ENCODE measurements around the gene KIRREL1. TPM values are rescaled to one million over a fixed set of nuclear protein-coding genes. Genes with fewer than 3 reads are reported as not detected.

The KIRREL1 gene
- total RNA-seq, 1 donor from 2014 or later = not detected

GRCh38 chr1:158054721-158055120, 61.3 kb downstream of the KIRREL1 start:
- Mint-ChIP-seq H3K4me1 (ENCODE audit: low read depth) (no peaks in the 10 kb centered on the region), H3K9me3 (no peaks in the 10 kb centered on the region), H3K4me3 (ENCODE audit: low read depth) (no peak overlapping the region), H3K27me3 (ENCODE audit: low read depth) (no peaks in the 10 kb centered on the region), H3K36me3 (ENCODE audit: low read depth) (no peaks in the 10 kb centered on the region), H3K27ac (no peak overlapping the region)
- intact Hi-C loops (cut with micrococcal nuclease) = no loop called here
- no peak for DNase-seq (ENCODE audit: low spot score)

GRCh38 chr1:158055854-158056253, 62.4 kb downstream of the KIRREL1 start:
- Mint-ChIP-seq H3K27ac (no peak overlapping the region), H3K9me3 (no peaks in the 10 kb centered on the region)
- intact Hi-C loops (cut with micrococcal nuclease) = no loop called here

GRCh38 chr1:158056498-158056897, 63.1 kb downstream of the KIRREL1 start:
- Mint-ChIP-seq H3K9me3 (no peaks in the 10 kb centered on the region), H3K4me1 (ENCODE audit: low read depth) (no peaks in the 10 kb centered on the region), H3K36me3 (ENCODE audit: low read depth) (no peaks in the 10 kb centered on the region), H3K27ac (no peak overlapping the region), H3K27me3 (ENCODE audit: low read depth) (no peaks in the 10 kb centered on the region), H3K4me3 (ENCODE audit: low read depth) (no peak overlapping the region)
- intact Hi-C loops (cut with micrococcal nuclease) = no loop called here
- DNase-seq (ENCODE audit: low spot score) = no peak

More at GRCh38 chr1:158055854-158056253, 62.4 kb downstream of the KIRREL1 start:
- H3K27me3 Mint-ChIP-seq (ENCODE audit: low read depth) = no peaks in the 10 kb centered on the region
- H3K4me3 Mint-ChIP-seq (ENCODE audit: low read depth) = no peak overlapping the region
- H3K36me3 Mint-ChIP-seq (ENCODE audit: low read depth) = no peaks in the 10 kb centered on the region
- no peak for DNase-seq (ENCODE audit: low spot score)
- H3K4me1 Mint-ChIP-seq (ENCODE audit: low read depth) = no peaks in the 10 kb centered on the region

- Mint-ChIP-seq H3K4me1 (ENCODE audit: low read depth) (no peaks in the 10 kb centered on the region), H3K27ac (no peak overlapping the region), H3K9me3 (no peaks in the 10 kb centered on the region), H3K4me3 (ENCODE audit: low read depth) (no peak overlapping the region), H3K36me3 (ENCODE audit: low read depth) (no peaks in the 10 kb centered on the region), H3K27me3 (ENCODE audit: low read depth) (no peaks in the 10 kb centered on the region)
- intact Hi-C loops (cut with micrococcal nuclease) = no loop called here
- DNase-seq (ENCODE audit: low spot score) = no peak
These were observed 65.0 kb downstream of the KIRREL1 start for GRCh38 chr1:158058237-158058985.

- H3K27ac Mint-ChIP-seq = no peak overlapping the region
- no peak overlapping the region for H3K4me3 Mint-ChIP-seq (ENCODE audit: low read depth)
- intact Hi-C loops (cut with micrococcal nuclease) = no loop called here
- DNase-seq (ENCODE audit: low spot score) = no peak
- H3K36me3 Mint-ChIP-seq (ENCODE audit: low read depth) = no peaks in the 10 kb centered on the region
- no peaks in the 10 kb centered on the region for H3K27me3 Mint-ChIP-seq (ENCODE audit: low read depth)
- no peaks in the 10 kb centered on the region for H3K4me1 Mint-ChIP-seq (ENCODE audit: low read depth)
- H3K9me3 Mint-ChIP-seq = no peaks in the 10 kb centered on the region
These were observed 66.5 kb downstream of the KIRREL1 start for GRCh38 chr1:158059984-158060383.

- Mint-ChIP-seq H3K36me3 (ENCODE audit: low read depth) (no peaks in the 10 kb centered on the region), H3K4me3 (ENCODE audit: low read depth) (no peak overlapping the region), H3K27me3 (ENCODE audit: low read depth) (peaks cover 3% of the 10 kb centered on the region), H3K4me1 (ENCODE audit: low read depth) (no peaks in the 10 kb centered on the region), H3K27ac (no peak overlapping the region), H3K9me3 (no peaks in the 10 kb centered on the region)
- intact Hi-C loops (cut with micrococcal nuclease) = no loop called here
- no peak for DNase-seq (ENCODE audit: low spot score)
These were observed 68.7 kb downstream of the KIRREL1 start for GRCh38 chr1:158062174-158062573.

- Mint-ChIP-seq H3K36me3 (ENCODE audit: low read depth) (no peaks in the 10 kb centered on the region), H3K4me3 (ENCODE audit: low read depth) (no peak overlapping the region), H3K9me3 (no peaks in the 10 kb centered on the region), H3K27me3 (ENCODE audit: low read depth) (peaks cover 3% of the 10 kb centered on the region), H3K27ac (no peak overlapping the region), H3K4me1 (ENCODE audit: low read depth) (no peaks in the 10 kb centered on the region)
- DNase-seq (ENCODE audit: low spot score) = no peak
- intact Hi-C loops (cut with micrococcal nuclease) = no loop called here
These were observed 74.2 kb downstream of the KIRREL1 start for GRCh38 chr1:158067662-158068061.

GRCh38 chr1:158068918-158069317, 75.5 kb downstream of the KIRREL1 start:
- Mint-ChIP-seq H3K4me3 (ENCODE audit: low read depth) (no peak overlapping the region), H3K27ac (no peak overlapping the region)

GRCh38 chr1:158071138-158071537, 77.7 kb downstream of the KIRREL1 start:
- intact Hi-C loops (cut with micrococcal nuclease) = no loop called here
- peaks cover 2% of the 10 kb centered on the region for H3K27me3 Mint-ChIP-seq (ENCODE audit: low read depth)
- DNase-seq (ENCODE audit: low spot score) = no peak
- H3K9me3 Mint-ChIP-seq = no peaks in the 10 kb centered on the region
- no peak overlapping the region for H3K27ac Mint-ChIP-seq
- no peak overlapping the region for H3K4me3 Mint-ChIP-seq (ENCODE audit: low read depth)
- H3K36me3 Mint-ChIP-seq (ENCODE audit: low read depth) = no peaks in the 10 kb centered on the region
- no peaks in the 10 kb centered on the region for H3K4me1 Mint-ChIP-seq (ENCODE audit: low read depth)

More at GRCh38 chr1:158068918-158069317, 75.5 kb downstream of the KIRREL1 start:
- intact Hi-C loops (cut with micrococcal nuclease) = no loop called here
- Mint-ChIP-seq H3K4me1 (ENCODE audit: low read depth) (no peaks in the 10 kb centered on the region), H3K36me3 (ENCODE audit: low read depth) (no peaks in the 10 kb centered on the region), H3K9me3 (no peaks in the 10 kb centered on the region), H3K27me3 (ENCODE audit: low read depth) (peaks cover 3% of the 10 kb centered on the region)
- DNase-seq (ENCODE audit: low spot score) = no peak

GRCh38 chr1:158075078-158075477, 81.6 kb downstream of the KIRREL1 start:
- no peak for DNase-seq (ENCODE audit: low spot score)
- Mint-ChIP-seq H3K36me3 (ENCODE audit: low read depth) (no peaks in the 10 kb centered on the region), H3K9me3 (no peaks in the 10 kb centered on the region), H3K4me1 (ENCODE audit: low read depth) (no peaks in the 10 kb centered on the region), H3K27me3 (ENCODE audit: low read depth) (no peaks in the 10 kb centered on the region), H3K4me3 (ENCODE audit: low read depth) (no peak overlapping the region), H3K27ac (no peak overlapping the region)
- intact Hi-C loops (cut with micrococcal nuclease) = no loop called here

GRCh38 chr1:158076441-158076840, 83.0 kb downstream of the KIRREL1 start:
- Mint-ChIP-seq H3K36me3 (ENCODE audit: low read depth) (no peaks in the 10 kb centered on the region), H3K27ac (no peak overlapping the region), H3K27me3 (ENCODE audit: low read depth) (no peaks in the 10 kb centered on the region), H3K4me3 (ENCODE audit: low read depth) (no peak overlapping the region), H3K4me1 (ENCODE audit: low read depth) (no peaks in the 10 kb centered on the region), H3K9me3 (no peaks in the 10 kb centered on the region)
- DNase-seq (ENCODE audit: low spot score) = no peak
- intact Hi-C loops (cut with micrococcal nuclease) = no loop called here

- H3K27ac Mint-ChIP-seq = no peak overlapping the region
These were observed 84.2 kb downstream of the KIRREL1 start for GRCh38 chr1:158077411-158078256.

GRCh38 chr1:158078569-158079080, 85.2 kb downstream of the KIRREL1 start:
- intact Hi-C loops (cut with micrococcal nuclease) = no loop called here
- H3K36me3 Mint-ChIP-seq (ENCODE audit: low read depth) = no peaks in the 10 kb centered on the region
- H3K4me1 Mint-ChIP-seq (ENCODE audit: low read depth) = no peaks in the 10 kb centered on the region
- no peak for DNase-seq (ENCODE audit: low spot score)
- no peaks in the 10 kb centered on the region for H3K27me3 Mint-ChIP-seq (ENCODE audit: low read depth)
- H3K27ac Mint-ChIP-seq = no peak overlapping the region
- no peak overlapping the region for H3K4me3 Mint-ChIP-seq (ENCODE audit: low read depth)
- H3K9me3 Mint-ChIP-seq = no peaks in the 10 kb centered on the region

More at GRCh38 chr1:158077411-158078256, 84.2 kb downstream of the KIRREL1 start:
- H3K9me3 Mint-ChIP-seq = no peaks in the 10 kb centered on the region
- no peak for DNase-seq (ENCODE audit: low spot score)
- H3K27me3 Mint-ChIP-seq (ENCODE audit: low read depth) = no peaks in the 10 kb centered on the region
- H3K4me3 Mint-ChIP-seq (ENCODE audit: low read depth) = no peak overlapping the region
- H3K4me1 Mint-ChIP-seq (ENCODE audit: low read depth) = no peaks in the 10 kb centered on the region
- intact Hi-C loops (cut with micrococcal nuclease) = no loop called here
- H3K36me3 Mint-ChIP-seq (ENCODE audit: low read depth) = no peaks in the 10 kb centered on the region
